Measurements from ENCODE around the gene ZNF331. TPM values are rescaled to one million over a fixed set of nuclear protein-coding genes. Genes with fewer than 3 reads are reported as not detected.

The ZNF331 gene
- total RNA-seq, 1 experiment from 2014 or later = 3.9 TPM

GRCh38 chr19:53520547-53521372 is 17.2 kb upstream of the ZNF331 start:
- DNase-seq (ENCODE audit: low spot score) = no peak

DNA sequence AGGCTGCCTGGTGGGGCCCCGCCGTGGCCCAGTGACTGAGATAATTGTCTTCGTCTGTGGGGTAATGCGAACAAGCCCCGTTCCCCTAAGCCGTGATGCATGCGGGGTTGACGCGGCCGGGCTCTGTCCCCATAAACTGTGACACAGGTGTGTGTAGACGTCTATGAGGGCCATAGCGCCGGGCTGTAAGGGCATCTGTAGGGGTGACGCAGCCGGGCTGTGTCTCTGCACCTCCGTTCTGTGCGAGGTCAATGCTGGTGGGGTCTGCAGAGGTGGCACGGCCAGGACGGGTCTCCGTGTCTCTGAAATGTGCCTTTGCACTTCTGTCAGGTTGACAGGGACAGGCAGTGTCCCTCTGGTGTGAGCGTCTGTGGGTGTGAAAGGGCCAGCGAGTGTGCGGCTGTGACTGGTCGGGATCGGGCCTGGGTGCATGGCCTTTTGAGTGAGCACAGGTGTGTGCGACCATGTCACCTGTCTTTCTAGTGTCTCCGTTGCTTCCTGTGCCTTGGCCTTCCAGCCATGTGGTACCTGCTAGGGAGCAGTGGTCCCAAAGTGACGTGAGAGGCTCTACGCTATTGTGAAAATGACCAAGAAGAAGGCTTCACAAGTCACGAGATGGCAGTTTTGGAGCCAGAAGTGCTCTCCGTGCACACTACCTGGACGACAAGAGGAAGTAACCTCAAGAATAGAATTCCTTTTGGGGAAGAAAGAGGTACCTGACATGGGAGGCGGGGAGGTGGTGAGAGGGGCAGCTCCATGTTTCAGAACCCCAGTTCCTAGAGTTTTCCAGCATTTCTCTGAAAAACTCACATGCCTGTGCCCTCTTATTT is 16.4 kb upstream of the ZNF331 start:
- no peak for DNase-seq (ENCODE audit: low spot score)

GRCh38 chr19:53525922-53526321 is 12.0 kb upstream of the ZNF331 start:
- no peak for DNase-seq (ENCODE audit: low spot score)

DNA sequence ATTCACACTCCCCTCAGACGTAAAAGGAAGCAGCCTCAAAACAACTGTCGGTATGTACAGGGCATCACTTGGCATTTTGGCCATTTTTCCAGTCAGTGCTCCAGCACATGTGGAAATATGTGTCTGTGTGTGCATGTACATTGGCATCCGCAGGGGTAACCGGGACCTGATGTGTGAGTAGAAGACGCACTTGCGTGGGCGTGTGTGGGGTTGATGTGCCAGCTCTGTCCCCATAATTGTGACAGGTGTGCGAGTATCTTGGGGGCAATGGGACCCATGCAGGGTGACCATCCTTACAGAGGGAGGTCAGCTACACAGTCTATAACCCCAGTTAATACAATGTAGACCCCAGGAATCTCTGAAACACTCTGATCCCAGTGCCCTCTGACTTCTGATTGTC is 7.3 kb upstream of the ZNF331 start:
- DNase-seq (ENCODE audit: low spot score) = no peak

DNA sequence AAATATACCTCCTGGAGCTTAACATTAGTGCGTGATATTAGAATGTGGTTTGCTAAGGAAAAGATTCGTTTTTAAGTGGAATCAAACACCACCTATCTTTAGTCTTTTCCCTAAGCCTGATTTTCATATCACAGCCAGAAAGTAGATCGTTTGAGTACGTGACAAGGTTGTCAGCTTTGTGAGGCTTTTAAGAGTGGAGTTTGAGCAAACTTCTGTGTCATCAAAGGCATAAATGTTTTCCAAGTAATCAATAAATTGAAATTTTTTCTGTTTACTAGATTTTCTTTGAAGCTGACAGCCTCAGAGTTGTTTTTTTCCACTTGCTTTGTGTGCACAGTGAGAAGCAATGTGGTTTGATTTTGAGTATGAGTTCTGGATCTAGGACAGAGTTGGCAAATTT is 6.5 kb upstream of the ZNF331 start:
- no peak for DNase-seq (ENCODE audit: low spot score)

GRCh38 chr19:53532362-53532761 is 5.6 kb upstream of the ZNF331 start:
- no peak for DNase-seq (ENCODE audit: low spot score)

GRCh38 chr19:53536225-53536548 is 1.8 kb upstream of the ZNF331 start:
- DNase-seq (ENCODE audit: low spot score) = no peak

DNA sequence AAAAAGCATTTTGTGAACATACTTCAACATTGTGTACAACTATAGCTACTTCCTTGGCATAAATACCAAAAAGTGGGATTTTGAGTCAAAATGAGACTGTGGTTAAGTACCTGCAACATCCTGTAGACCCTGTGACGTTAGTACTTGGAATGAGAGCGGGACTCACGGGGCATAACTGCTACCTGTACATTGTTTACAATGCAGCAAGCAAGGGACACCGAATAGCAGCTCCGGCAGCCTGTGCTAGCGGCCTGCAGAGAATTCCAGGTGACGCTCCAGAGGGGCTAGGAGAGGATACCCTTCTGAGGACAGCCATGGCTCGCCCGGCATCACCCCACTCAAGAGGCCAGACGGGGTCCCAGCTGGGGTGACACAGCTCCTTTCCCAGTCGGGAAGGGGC is 824 bp upstream of the ZNF331 start:
- no peak for DNase-seq (ENCODE audit: low spot score)

DNA sequence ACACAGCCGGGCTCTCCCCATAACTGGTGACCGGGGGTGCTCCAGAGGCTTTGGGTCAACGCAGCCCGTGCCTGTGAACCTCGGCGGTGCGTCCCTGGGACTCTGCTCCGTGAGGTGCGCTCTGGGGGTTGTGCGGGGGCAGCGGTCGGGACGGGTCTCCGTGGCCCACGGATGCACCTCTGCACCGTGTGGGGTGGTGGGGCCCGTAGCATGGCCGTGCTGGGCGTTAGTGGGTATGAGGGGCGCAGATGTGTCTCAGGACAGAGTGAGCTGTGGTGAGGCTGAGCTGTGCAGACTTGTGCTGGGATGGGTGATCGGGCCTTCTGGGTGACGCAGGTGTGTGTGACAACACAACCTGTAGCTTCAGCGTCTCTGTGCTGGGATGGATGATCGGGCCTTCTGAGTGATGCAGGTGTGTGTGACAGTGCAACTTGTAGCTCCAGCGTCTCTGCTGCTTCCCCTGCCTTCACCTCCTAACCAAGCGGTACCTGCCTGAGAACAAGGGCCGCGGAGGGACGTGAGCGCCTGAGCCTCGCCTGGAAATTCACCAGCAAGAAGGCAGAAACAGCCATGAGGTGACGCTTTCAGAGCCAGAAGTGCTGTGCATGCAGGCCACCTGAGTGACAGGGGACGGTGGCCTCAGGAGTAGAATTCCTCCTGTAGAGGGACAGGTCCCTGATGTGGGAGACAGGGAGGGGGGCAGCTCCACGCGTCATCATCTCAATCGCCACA is 599 bp downstream of the ZNF331 start:
- DNase-seq (ENCODE audit: low spot score) = peak; percentile 30

GRCh38 chr19:53540091-53540490 is 2.1 kb downstream of the ZNF331 start:
- no peak for DNase-seq (ENCODE audit: low spot score)

GRCh38 chr19:53541971-53542370 is 4.0 kb downstream of the ZNF331 start:
- DNase-seq (ENCODE audit: low spot score) = no peak

DNA sequence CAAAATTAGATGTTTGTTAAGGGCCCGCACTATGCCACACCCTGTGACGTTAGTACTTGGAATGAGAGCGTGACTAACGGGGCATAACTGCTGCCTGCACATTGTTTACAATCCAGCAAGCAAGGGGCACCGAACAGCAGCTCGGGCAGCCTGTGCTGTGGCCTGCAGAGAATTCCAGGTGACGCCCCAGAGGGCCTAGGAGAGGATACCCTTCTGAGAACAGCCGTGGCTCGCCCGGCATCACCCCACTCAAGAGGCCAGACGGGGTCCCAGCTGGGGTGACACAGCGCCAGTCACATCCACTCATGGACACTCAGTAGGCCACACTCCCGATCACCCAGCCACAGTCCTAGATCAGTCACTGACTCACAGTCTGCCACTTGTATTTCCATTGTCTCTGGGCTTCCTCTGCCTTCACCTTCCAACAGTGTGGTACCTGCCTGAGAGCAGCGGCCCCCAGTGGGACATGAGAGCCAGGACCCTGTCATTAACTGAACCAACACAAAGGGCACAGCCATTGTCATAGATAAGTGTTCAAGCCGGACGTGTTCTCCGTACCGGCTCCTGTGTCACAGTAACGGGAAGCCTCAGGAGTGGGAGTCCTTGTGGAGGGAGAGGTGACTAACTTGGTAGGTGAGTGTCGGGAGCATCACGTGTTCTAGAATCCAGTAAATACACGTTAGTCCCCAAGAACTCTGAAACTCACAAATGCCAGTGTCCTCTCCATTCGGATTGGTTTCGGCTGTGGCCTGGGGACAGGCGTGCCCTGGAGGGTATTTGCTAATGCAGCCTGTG is 7.5 kb downstream of the ZNF331 start:
- DNase-seq (ENCODE audit: low spot score) = no peak

GRCh38 chr19:53546758-53547513 is 9.0 kb downstream of the ZNF331 start:
- no peak for DNase-seq (ENCODE audit: low spot score)

- DNase-seq (ENCODE audit: low spot score) = no peak
Observed at GRCh38 chr19:53549340-53549739, 11.4 kb downstream of the ZNF331 start.

- no peak for DNase-seq (ENCODE audit: low spot score)
Observed at GRCh38 chr19:53552001-53552721, 14.2 kb downstream of the ZNF331 start.

DNA sequence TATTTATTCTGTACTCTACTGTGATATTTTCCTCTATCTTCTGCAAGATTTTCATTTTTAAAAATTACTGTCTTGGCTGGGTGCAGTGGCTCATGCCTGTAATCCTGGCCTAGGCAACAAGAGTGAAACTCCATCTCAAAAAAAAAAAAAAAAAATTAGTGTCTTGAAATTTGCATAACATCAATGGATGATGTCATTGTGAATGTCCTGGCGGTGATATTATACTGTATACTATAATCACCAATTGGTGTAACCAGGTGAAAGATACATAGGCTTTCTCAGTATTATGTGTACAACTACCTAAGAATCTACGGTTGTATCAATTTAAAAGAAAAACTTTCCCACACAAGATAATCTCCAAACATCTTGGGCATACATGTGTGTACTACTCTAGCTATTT is 15.2 kb downstream of the ZNF331 start:
- DNase-seq (ENCODE audit: low spot score) = no peak

DNA sequence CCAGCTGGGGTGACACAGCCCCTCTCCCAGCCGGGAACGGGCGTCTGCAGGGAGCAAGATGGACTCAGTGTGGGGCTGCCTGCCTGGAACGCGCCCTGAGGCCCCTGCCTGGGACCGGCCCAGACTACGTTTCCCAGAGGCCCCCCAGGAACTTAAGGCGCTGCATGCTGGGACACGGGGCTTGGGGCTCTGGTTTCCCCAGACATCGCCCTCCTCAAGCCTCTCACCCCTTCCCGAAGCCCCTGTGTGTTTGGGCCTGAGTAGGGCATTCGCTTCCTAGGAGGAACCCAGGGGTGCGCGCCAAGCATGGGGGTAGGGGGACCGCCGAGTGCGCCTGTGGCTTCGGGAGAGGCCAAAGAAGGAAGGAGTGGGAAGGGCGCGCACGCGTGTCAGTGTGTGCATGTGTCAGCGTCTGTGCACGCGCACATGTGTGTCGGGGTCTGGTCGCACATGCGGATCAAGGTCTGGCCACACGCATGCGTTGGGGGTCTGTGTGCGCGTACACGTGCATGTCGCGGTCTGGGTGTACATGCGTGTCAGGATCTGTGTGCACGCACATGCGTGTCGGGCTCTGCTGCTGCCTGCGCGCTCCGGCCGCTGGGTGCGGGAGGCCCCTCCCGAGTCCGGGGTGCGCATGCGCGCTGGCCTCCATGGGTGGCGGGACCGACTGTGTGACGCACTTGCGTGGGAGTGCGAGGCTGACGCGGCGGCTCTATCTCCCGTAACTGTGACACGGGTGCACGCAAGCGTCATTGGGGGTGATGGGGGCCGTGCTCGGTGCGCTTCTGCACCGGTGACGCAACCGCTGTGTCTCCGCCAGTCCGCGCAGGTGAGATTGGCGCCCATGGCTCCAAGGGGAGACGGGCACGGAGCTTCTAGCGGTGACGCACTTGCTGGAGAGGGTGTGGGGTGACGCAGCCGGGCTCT is 16.2 kb downstream of the ZNF331 start:
- peak; percentile 88 for DNase-seq (ENCODE audit: low spot score)

GRCh38 chr19:53554804-53555203 is 16.9 kb downstream of the ZNF331 start:
- DNase-seq (ENCODE audit: low spot score) = no peak

GRCh38 chr19:53555352-53555751 is 17.4 kb downstream of the ZNF331 start:
- DNase-seq (ENCODE audit: low spot score) = no peak
